ENCODE data around the gene TMCO4. TPM values are rescaled to one million over a fixed set of nuclear protein-coding genes. Genes with fewer than 3 reads are reported as not detected.

The TMCO4 gene
- total RNA-seq, 1 donor from 2014 or later = 24.3 TPM

GRCh38 chr1:19646377-19647319 lies 153.1 kb downstream of the TMCO4 start:
- no peak for DNase-seq
- H3K27ac ChIP-seq = peak overlapping the region; percentile 84
- no peak for TF ChIP-seq CTCF (IDR thresholded peaks at IDR 0.05)
- no peaks in the 10 kb centered on the region for H3K9me3 ChIP-seq
- H3K36me3 ChIP-seq = no peaks in the 10 kb centered on the region
- peaks cover 20% of the 10 kb centered on the region for H3K4me1 ChIP-seq
- ATAC-seq = peak; percentile 19
- peak overlapping the region; percentile 66 for H3K4me3 ChIP-seq
- intact Hi-C loops (cut with DNase I) = no loop called here
- H3K27me3 ChIP-seq = peaks cover 15% of the 10 kb centered on the region

GRCh38 chr1:19645411-19646251 lies 154.1 kb downstream of the TMCO4 start:
- intact Hi-C loops (cut with DNase I) = no loop called here
- peak; percentile 62 for DNase-seq
- Histone ChIP-seq H3K27ac (peak overlapping the region; percentile 84), H3K27me3 (peaks cover 17% of the 10 kb centered on the region), H3K9me3 (no peaks in the 10 kb centered on the region), H3K36me3 (no peaks in the 10 kb centered on the region), H3K4me3 (peak overlapping the region; percentile 66), H3K4me1 (peaks cover 15% of the 10 kb centered on the region)
- ATAC-seq = no peak
- no peak for TF ChIP-seq CTCF (IDR thresholded peaks at IDR 0.05)

DNA sequence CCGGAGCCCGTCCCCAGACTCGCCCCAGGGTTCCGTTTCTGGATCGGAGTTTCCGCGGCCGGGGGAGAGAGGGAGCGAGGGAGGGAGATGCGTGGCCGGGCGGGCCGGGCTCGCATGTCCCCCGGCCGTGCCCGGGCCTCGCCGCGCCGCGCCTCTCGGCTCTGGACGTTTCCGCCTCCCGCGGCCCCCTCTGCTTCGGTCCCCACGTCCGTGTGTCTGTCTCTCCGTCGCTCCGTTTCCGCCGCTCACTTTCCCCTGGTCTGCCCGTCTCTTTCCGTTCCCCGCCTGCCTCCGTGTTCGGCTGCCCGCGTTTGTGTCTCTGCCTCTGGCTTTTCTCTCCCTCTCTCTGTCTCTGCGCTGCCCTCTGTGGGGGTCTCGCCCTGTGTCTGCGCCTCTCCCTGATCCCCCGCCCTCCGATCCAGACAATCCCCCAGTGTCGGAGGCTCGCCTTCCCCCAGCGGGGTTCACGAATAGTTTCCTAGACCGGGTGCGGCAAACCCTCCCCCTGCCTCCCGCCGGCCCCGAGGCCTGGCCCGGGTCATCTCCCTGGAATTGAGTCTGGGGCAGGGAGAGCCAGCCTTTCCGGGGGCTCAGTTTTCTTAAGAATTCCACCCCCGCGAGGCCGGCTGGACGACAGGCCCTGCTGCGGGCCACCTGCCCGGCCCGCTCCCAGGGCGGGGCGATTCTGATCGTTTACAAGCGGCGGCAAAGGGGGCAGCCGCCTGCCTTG lies 154.9 kb downstream of the TMCO4 start:
- Histone ChIP-seq H3K27me3 (peaks cover 17% of the 10 kb centered on the region), H3K4me1 (peaks cover 11% of the 10 kb centered on the region), H3K9me3 (no peaks in the 10 kb centered on the region), H3K27ac (peak overlapping the region; percentile 84), H3K4me3 (peak overlapping the region; percentile 66), H3K36me3 (no peaks in the 10 kb centered on the region)
- ATAC-seq = peak; percentile 30
- intact Hi-C loops (cut with DNase I) = no loop called here
- no peak for TF ChIP-seq CTCF (IDR thresholded peaks at IDR 0.05)
- DNase-seq = no peak

DNA sequence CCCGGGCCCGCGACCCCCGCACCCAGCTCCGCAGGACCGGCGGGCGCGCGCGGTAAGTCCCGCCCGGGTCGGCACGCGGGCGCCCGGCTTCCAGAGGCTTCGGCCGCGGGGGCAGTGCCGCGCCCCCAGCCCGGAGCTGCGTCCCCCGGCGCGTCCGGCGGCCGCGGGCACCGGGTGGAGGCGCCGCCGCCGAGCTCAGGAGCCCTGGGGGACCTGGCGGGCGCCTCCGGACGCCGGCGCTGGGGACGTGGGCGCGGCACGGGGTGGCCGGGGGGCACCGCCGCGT lies 155.4 kb downstream of the TMCO4 start:
- Histone ChIP-seq H3K27me3 (peaks cover 17% of the 10 kb centered on the region), H3K4me3 (peak overlapping the region; percentile 66), H3K4me1 (peaks cover 11% of the 10 kb centered on the region), H3K36me3 (no peaks in the 10 kb centered on the region), H3K27ac (peak overlapping the region; percentile 84), H3K9me3 (no peaks in the 10 kb centered on the region)
- no peak for TF ChIP-seq CTCF (IDR thresholded peaks at IDR 0.05)
- DNase-seq (no peak), ATAC-seq (no peak)
- intact Hi-C loops (cut with DNase I) = no loop called here

- H3K4me3 ChIP-seq = peak within 1 kb of the TSS; percentile 66
- H3K9me3 ChIP-seq = no peaks in the 10 kb centered on the region
- H3K27ac ChIP-seq = peak within 1 kb of the TSS; percentile 86
- no peaks in the 10 kb centered on the region for H3K36me3 ChIP-seq
- peaks cover 11% of the 10 kb centered on the region for H3K4me1 ChIP-seq
- intact Hi-C loops (cut with DNase I) = no loop called here
- no peak for DNase-seq
- H3K27me3 ChIP-seq = peaks cover 17% of the 10 kb centered on the region
- peak; percentile 71 for ATAC-seq
- no peak for TF ChIP-seq CTCF (IDR thresholded peaks at IDR 0.05)
These were observed 155.9 kb downstream of the TMCO4 start, which contains the start of gene NBL1 for GRCh38 chr1:19643602-19644394. Gene NBL1 (plus strand): TSS chr1:19644311. CDS start chr1:19655031, 10,720 bp downstream.
